Endodermal cell (in vitro differentiated cells): ENCODE results near the gene XKR8. TPM values are rescaled to one million over a fixed set of nuclear protein-coding genes. Genes with fewer than 3 reads are reported as not detected.

Experiments used
- DNase-seq: peaks from one replicate; pipeline ENCODE4 v3.0.0-alpha.2; 2017
- H3K27ac ChIP-seq: 2 replicates; pipeline ENCODE4 v1.5.1; 2013; ENCODE audit warnings: mild to moderate bottlenecking, low read depth, low read length, moderate library complexity
- H3K27me3 ChIP-seq: 2 replicates; pipeline ENCODE4 v1.6.1; 2013; ENCODE audit warnings: mild to moderate bottlenecking, low read length, moderate library complexity; ENCODE audit not compliant: insufficient read depth, control insufficient read depth, poor library complexity, severe bottlenecking
- H3K36me3 ChIP-seq: 2 replicates; pipeline ENCODE4 v1.7.0; 2013; ENCODE audit warnings: mild to moderate bottlenecking, low read length, moderate library complexity; ENCODE audit not compliant: control insufficient read depth, insufficient read depth
- H3K4me1 ChIP-seq: one replicate; pipeline ENCODE4 v1.7.0; 2013; ENCODE audit warnings: low read length; ENCODE audit not compliant: control insufficient read depth, insufficient read depth
- H3K4me3 ChIP-seq: 2 replicates; pipeline ENCODE4 v1.5.1; 2013; ENCODE audit warnings: mild to moderate bottlenecking, low read length, moderate library complexity
- H3K9ac ChIP-seq: 2 replicates; pipeline ENCODE4 v1.6.1; 2013; ENCODE audit warnings: mild to moderate bottlenecking, low read length, moderate library complexity; ENCODE audit not compliant: poor library complexity, severe bottlenecking; ENCODE audit errors: extremely low read depth
- H3K9me3 ChIP-seq: 2 replicates; pipeline ENCODE4 v1.6.1; 2013; ENCODE audit warnings: mild to moderate bottlenecking, low read length, moderate library complexity; ENCODE audit not compliant: control insufficient read depth
- H3K27ac Mint-ChIP-seq: 2 replicates; pipeline ENCODE4 v1.8.0; 2020; ENCODE audit warnings: mixed read lengths
- H3K27me3 Mint-ChIP-seq: 2 replicates; pipeline ENCODE4 v1.8.0; 2021; ENCODE audit warnings: mild to moderate bottlenecking, mixed read lengths; ENCODE audit not compliant: insufficient read depth
- H3K36me3 Mint-ChIP-seq: 2 replicates; pipeline ENCODE4 v1.8.0; 2020; ENCODE audit warnings: low read depth, mixed read lengths
- H3K4me1 Mint-ChIP-seq: 2 replicates; pipeline ENCODE4 v1.8.0; 2020; ENCODE audit warnings: mixed read lengths
- H3K4me3 Mint-ChIP-seq: 2 replicates; pipeline ENCODE4 v1.8.0; 2020; ENCODE audit warnings: mild to moderate bottlenecking, moderate library complexity, mixed read lengths
- H3K9me3 Mint-ChIP-seq: 2 replicates; pipeline ENCODE4 v1.8.0; 2020; ENCODE audit warnings: mild to moderate bottlenecking, mixed read lengths
- WGBS, 2 experiments: methylation state at CpG; one replicate each; pipeline versions ENCODE4 v1.1.5 to v1.1.7; 2013; ENCODE audit warnings: missing lambda C conversion rate in 2 of 2, mixed read lengths in 1 of 2; ENCODE audit not compliant: insufficient coverage in 1 of 2, insufficient read length in 1 of 2; 5-methylcytosine and 5-hydroxymethylcytosine counted together
- total RNA-seq, 2 donors: library from RNA; stranded (reverse); fragmentation: NEBNext Ultra II Directional in 1 of 2; extraction: Animal tissue kit (Norgen Biotek cat#: 25700) in 1 of 2; gene quantifications; 2 replicates in 1 of 2; 3 replicates in 1 of 2; pipeline ENCODE4 v1.2.1, GENCODE V29; 2021
- TF ChIP-seq, protein P1 (sequence below): fragments of 200-600 bp; sonication (generic); conservative IDR thresholded peaks from 2 replicates; pipeline ENCODE4 v1.5.0; 2021; ENCODE audit warnings: antibody characterized with exemption, mild to moderate bottlenecking

Gene XKR8
- total RNA-seq, 2 donors from 2014 or later, result 17.5 to 17.7 TPM

DNA sequence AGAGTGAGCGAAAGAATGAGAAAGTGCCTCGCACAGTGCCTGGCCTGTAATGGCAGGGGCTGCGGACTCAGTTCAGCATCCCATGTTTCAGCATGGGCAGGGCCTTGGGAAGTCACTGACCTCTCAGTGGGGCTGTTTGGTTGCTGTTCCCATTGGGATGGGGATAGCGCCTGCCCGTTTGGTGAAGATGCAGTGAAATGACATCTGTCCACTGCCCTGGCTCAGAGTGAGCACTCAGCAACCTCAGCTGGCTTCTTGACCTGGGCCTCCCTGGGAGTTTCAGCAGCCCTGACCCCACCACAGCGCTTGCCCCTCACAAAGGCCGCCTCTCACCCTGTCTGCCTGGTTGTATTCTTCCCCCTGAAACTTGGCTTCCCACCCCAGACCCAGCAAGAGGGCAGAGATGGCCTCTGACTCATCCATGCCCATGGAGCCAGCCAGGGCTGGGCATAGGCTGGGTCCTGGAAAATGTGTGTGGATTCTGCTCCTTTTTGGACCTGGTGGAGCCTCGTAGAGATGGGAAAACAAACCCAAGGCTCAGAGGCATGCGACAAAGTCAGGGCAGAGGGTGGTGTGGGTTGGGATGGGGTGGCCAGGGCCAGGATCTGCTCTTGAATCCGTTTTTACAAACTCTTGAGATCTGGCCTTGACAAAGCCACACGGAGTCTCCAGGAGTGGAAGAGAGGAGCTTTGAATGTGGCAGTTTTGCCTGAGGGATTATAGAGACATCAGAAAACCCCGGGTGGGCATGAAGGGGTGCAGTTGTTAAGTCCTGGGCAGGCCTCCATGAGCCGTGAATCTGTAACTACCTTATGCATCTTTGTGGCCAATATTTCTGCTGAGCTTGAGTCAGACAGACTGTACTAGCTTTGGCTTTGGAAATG, 1.2 kb downstream of the XKR8 start:
- TF ChIP-seq, protein P1, sequence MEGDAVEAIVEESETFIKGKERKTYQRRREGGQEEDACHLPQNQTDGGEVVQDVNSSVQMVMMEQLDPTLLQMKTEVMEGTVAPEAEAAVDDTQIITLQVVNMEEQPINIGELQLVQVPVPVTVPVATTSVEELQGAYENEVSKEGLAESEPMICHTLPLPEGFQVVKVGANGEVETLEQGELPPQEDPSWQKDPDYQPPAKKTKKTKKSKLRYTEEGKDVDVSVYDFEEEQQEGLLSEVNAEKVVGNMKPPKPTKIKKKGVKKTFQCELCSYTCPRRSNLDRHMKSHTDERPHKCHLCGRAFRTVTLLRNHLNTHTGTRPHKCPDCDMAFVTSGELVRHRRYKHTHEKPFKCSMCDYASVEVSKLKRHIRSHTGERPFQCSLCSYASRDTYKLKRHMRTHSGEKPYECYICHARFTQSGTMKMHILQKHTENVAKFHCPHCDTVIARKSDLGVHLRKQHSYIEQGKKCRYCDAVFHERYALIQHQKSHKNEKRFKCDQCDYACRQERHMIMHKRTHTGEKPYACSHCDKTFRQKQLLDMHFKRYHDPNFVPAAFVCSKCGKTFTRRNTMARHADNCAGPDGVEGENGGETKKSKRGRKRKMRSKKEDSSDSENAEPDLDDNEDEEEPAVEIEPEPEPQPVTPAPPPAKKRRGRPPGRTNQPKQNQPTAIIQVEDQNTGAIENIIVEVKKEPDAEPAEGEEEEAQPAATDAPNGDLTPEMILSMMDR, result no peak
- no peaks in the 10 kb centered on the region for H3K27me3 Mint-ChIP-seq
- peak overlapping the region; percentile 30 for H3K27ac Mint-ChIP-seq
- H3K27me3 ChIP-seq, result no peaks in the 10 kb centered on the region
- DNase-seq, result peak; percentile 57
- H3K4me3 ChIP-seq, result peak overlapping the region; percentile 94
- H3K9me3 Mint-ChIP-seq, result no peaks in the 10 kb centered on the region
- WGBS, 2 experiments, result 86 to 88% methylated on average over 12 to 13 of the region's 13 CpGs
- H3K4me1 ChIP-seq, result peaks cover 4% of the 10 kb centered on the region
- peaks cover 14% of the 10 kb centered on the region for H3K36me3 ChIP-seq
- H3K27ac ChIP-seq, result no peak overlapping the region
- no peaks in the 10 kb centered on the region for H3K9me3 ChIP-seq
- peaks cover 14% of the 10 kb centered on the region for H3K4me1 Mint-ChIP-seq
- peak overlapping the region; percentile 83 for H3K9ac ChIP-seq
- H3K4me3 Mint-ChIP-seq, result peak overlapping the region; percentile 68
- H3K36me3 Mint-ChIP-seq, result peaks cover 20% of the 10 kb centered on the region

DNA sequence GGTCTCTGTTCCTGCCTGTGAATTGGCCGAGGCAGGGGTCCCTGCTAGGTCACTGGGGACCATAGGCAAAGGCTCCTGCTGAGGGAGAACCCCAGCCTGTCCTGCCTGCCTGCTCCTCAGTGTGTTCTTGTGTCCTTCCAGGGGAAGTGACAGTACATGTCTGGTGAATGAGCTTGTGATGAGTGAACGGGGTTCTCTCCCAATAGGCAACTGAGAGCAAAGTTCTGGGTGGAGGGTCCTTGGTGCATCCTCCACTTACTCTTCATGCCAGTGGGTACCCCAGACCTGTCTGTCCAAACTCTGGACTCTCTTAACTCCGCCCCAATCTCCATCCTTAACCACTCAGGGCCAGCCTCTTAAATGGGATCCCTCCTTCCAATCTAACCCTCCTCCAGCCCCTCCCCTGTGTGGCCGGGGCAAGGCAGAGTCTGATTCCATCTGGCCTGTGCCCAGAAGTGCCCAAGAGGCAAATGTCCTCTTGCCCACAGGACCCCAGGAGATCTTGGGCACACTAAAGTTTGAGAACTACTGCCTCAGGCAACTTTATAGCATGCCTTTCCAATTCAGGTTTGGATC, 2.0 kb downstream of the XKR8 start:
- H3K36me3 ChIP-seq, result peaks cover 14% of the 10 kb centered on the region
- H3K4me1 ChIP-seq, result peaks cover 4% of the 10 kb centered on the region
- no peaks in the 10 kb centered on the region for H3K27me3 ChIP-seq
- Mint-ChIP-seq H3K27me3 (no peaks in the 10 kb centered on the region), H3K36me3 (peaks cover 27% of the 10 kb centered on the region), H3K9me3 (no peaks in the 10 kb centered on the region), H3K27ac (no peak overlapping the region), H3K4me3 (peak overlapping the region; percentile 68), H3K4me1 (peaks cover 14% of the 10 kb centered on the region)
- H3K9ac ChIP-seq, result no peak overlapping the region
- WGBS, 2 experiments, result 85 to 92% methylated on average over 2 to 4 of the region's 4 CpGs
- no peak overlapping the region for H3K27ac ChIP-seq
- peak; percentile 59 for DNase-seq
- H3K9me3 ChIP-seq, result no peaks in the 10 kb centered on the region
- peak overlapping the region; percentile 94 for H3K4me3 ChIP-seq
- TF ChIP-seq, protein P1, result no peak

DNA sequence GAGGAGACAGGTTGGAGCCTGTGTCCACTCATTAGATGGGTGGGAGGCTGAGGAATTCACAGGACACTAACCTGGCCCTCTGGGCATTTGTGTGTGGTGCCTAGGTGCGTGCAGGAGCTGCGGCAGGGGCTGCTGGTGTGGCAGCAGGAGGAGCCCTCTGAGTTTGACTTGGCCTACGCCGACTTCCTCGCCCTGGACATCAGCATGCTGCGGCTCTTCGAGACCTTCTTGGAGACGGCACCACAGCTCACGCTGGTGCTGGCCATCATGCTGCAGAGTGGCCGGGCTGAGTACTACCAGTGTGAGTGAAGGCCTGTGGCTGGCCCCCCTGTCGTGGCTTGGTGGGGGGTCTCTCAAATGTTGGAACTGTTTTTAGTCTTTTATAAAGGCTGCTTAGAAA, 3.6 kb downstream of the XKR8 start:
- Mint-ChIP-seq H3K9me3 (no peaks in the 10 kb centered on the region), H3K27me3 (no peaks in the 10 kb centered on the region), H3K27ac (no peak overlapping the region), H3K4me1 (peaks cover 16% of the 10 kb centered on the region), H3K36me3 (peaks cover 38% of the 10 kb centered on the region), H3K4me3 (no peak overlapping the region)
- DNase-seq, result no peak
- WGBS, 2 experiments, result 96 to 97% methylated on average over 10 to 11 of the region's 11 CpGs
- H3K4me3 ChIP-seq, result no peak overlapping the region
- peaks cover 4% of the 10 kb centered on the region for H3K4me1 ChIP-seq
- no peak overlapping the region for H3K9ac ChIP-seq
- peaks cover 25% of the 10 kb centered on the region for H3K36me3 ChIP-seq
- no peak overlapping the region for H3K27ac ChIP-seq
- H3K9me3 ChIP-seq, result no peaks in the 10 kb centered on the region
- no peaks in the 10 kb centered on the region for H3K27me3 ChIP-seq
- TF ChIP-seq, protein P1, result no peak
